ENCODE results near the gene PKP1. TPM values are rescaled to one million over a fixed set of nuclear protein-coding genes. Genes with fewer than 3 reads are reported as not detected.
"Not testable (repeated sequence)": the region's sequence is repeated elsewhere in the genome, so short reads cannot be mapped to it uniquely, and the experiment has no call there.

PKP1 gene
- total and polyA plus RNA-seq, 2 experiments from 2014 or later = 0.19 to 0.83 TPM

DNA sequence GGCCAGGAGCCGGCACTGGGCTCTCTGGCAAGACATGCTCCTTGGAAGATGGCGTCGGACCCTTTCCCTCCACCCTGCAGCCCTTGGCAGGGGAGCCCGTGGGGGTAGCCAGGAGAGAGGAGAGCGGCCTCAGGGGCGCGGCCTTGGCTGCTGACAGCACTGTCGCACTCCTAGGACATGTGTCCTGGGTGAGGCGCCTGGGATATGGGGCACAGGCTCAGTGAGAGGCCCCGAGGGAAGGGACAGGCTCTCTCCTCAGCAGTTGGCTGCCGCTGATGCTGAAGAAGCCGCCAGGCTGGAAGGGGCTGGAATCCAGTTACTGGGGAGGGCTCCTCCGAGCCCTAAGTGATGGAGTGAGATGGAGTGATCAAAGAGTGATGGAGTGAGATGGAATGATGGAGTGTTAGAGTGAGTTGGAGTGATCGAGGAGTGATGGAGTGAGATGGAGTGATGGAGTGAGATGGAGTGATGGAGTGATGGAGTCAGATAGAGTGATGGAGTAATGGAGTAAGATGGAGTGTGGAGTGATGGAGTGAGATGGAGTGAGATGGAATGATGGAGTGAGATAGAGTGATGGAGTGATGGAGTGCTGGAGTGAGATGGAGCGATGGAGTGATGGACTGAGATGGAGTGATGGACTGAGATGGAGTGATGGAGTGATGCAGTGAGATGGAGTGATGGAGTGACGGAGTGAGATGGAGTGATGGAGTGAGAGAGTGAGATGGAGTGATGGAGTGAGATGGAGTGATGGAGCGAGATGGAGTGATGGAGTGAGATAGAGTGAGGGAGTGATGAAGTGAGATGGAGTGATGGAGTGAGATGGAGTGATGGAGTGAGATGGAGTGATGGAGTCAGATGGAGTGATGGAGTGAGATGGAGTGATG is 27.6 kb upstream of the PKP1 start (continued):
- TF ChIP-seq, protein P1, sequence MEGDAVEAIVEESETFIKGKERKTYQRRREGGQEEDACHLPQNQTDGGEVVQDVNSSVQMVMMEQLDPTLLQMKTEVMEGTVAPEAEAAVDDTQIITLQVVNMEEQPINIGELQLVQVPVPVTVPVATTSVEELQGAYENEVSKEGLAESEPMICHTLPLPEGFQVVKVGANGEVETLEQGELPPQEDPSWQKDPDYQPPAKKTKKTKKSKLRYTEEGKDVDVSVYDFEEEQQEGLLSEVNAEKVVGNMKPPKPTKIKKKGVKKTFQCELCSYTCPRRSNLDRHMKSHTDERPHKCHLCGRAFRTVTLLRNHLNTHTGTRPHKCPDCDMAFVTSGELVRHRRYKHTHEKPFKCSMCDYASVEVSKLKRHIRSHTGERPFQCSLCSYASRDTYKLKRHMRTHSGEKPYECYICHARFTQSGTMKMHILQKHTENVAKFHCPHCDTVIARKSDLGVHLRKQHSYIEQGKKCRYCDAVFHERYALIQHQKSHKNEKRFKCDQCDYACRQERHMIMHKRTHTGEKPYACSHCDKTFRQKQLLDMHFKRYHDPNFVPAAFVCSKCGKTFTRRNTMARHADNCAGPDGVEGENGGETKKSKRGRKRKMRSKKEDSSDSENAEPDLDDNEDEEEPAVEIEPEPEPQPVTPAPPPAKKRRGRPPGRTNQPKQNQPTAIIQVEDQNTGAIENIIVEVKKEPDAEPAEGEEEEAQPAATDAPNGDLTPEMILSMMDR (conservative IDR thresholded peaks at IDR 0.05; ENCODE audit: low read depth in 2 of 2) = no peak
- no peak for TF ChIP-seq ZNF331 (CRISPR knock-in tag; IDR thresholded peaks at IDR 0.05; ENCODE audit: low read depth)
- TF ChIP-seq EZH2phosphoT487 (IDR thresholded peaks at IDR 0.05; ENCODE audit: unreplicated experiment) = no peak
- TF ChIP-seq POLR2AphosphoS5 (IDR thresholded peaks at IDR 0.05; ENCODE audit: low read depth) = no peak
- TF ChIP-seq, protein P2, sequence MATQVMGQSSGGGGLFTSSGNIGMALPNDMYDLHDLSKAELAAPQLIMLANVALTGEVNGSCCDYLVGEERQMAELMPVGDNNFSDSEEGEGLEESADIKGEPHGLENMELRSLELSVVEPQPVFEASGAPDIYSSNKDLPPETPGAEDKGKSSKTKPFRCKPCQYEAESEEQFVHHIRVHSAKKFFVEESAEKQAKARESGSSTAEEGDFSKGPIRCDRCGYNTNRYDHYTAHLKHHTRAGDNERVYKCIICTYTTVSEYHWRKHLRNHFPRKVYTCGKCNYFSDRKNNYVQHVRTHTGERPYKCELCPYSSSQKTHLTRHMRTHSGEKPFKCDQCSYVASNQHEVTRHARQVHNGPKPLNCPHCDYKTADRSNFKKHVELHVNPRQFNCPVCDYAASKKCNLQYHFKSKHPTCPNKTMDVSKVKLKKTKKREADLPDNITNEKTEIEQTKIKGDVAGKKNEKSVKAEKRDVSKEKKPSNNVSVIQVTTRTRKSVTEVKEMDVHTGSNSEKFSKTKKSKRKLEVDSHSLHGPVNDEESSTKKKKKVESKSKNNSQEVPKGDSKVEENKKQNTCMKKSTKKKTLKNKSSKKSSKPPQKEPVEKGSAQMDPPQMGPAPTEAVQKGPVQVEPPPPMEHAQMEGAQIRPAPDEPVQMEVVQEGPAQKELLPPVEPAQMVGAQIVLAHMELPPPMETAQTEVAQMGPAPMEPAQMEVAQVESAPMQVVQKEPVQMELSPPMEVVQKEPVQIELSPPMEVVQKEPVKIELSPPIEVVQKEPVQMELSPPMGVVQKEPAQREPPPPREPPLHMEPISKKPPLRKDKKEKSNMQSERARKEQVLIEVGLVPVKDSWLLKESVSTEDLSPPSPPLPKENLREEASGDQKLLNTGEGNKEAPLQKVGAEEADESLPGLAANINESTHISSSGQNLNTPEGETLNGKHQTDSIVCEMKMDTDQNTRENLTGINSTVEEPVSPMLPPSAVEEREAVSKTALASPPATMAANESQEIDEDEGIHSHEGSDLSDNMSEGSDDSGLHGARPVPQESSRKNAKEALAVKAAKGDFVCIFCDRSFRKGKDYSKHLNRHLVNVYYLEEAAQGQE (IDR thresholded peaks at IDR 0.05; ENCODE audit: unreplicated experiment) = no peak
- TF ChIP-seq EZH2 (IDR thresholded peaks at IDR 0.05; ENCODE audit: low read depth, unreplicated experiment) = no peak
- no peak for TF ChIP-seq CREB1 (CRISPR knock-in tag; IDR thresholded peaks at IDR 0.05; ENCODE audit: low read depth)
- no peak for TF ChIP-seq ETS1 (IDR thresholded peaks at IDR 0.05)
- no peak for TF ChIP-seq NANOG (IDR thresholded peaks at IDR 0.05; ENCODE audit: borderline replicate concordance)
- TF ChIP-seq JUNB (IDR thresholded peaks at IDR 0.05; ENCODE audit: unreplicated experiment) = no peak
- TF ChIP-seq ZNF114 (CRISPR knock-in tag; IDR thresholded peaks at IDR 0.05) = no peak

- H3F3A ChIP-seq (replicated peaks; ENCODE audit: low read depth); H3K9me2 ChIP-seq (ENCODE audit: insufficient read depth); H3K27ac Mint-ChIP-seq; H3K27me3 ChIP-seq (ENCODE audit: insufficient read depth); H3K4me3 Mint-ChIP-seq; H2AFZ ChIP-seq; H3K4me1 ChIP-seq (ENCODE audit: insufficient read depth); H3K4me1 Mint-ChIP-seq; H3K4me3 ChIP-seq; H3K4me2 ChIP-seq; H3K36me3 Mint-ChIP-seq (ENCODE audit: low read depth); H3K27me3 Mint-ChIP-seq (ENCODE audit: insufficient read depth, low read depth, poor library complexity); H3K27ac ChIP-seq (ENCODE audit: low read depth); H3K36me3 ChIP-seq (ENCODE audit: insufficient read depth); H4K20me1 ChIP-seq (replicated peaks; ENCODE audit: insufficient read depth); H3K79me2 ChIP-seq (replicated peaks; ENCODE audit: insufficient read depth); DNase-seq (ENCODE audit: low spot score); ATAC-seq; H3K9me3 Mint-ChIP-seq: not testable (repeated sequence)
Observed at GRCh38 chr1:201258132-201258531, 25.2 kb upstream of the PKP1 start.
